Measurements from ENCODE around the gene FBLN7.
"Not testable (repeated sequence)": the region's sequence is repeated elsewhere in the genome, so short reads cannot be mapped to it uniquely, and the experiment has no call there.

FBLN7 gene

GRCh38 chr2:112138159-112139032, at the start of gene FBLN7:
Gene FBLN7, plus strand, starts transcription at chr2:112138385. Its CDS starts 271 bp downstream, at chr2:112138656.
- peak; percentile 36 for DNase-seq

- no peak for DNase-seq
Measured at GRCh38 chr2:112089375-112089774, 48.8 kb upstream of the FBLN7 start.

GRCh38 chr2:112092286-112093041, 45.7 kb upstream of the FBLN7 start:
- DNase-seq: no peak

GRCh38 chr2:112093216-112093615, 45.0 kb upstream of the FBLN7 start:
- peak; percentile 49 for DNase-seq

GRCh38 chr2:112095681-112096080, 42.5 kb upstream of the FBLN7 start:
- no peak for DNase-seq

- no peak for DNase-seq
Measured at GRCh38 chr2:112096098-112096497, 42.1 kb upstream of the FBLN7 start.

GRCh38 chr2:112108178-112108832, 29.9 kb upstream of the FBLN7 start:
- DNase-seq: no peak

- DNase-seq: no peak
Measured at GRCh38 chr2:112109278-112109677, 28.9 kb upstream of the FBLN7 start.

- DNase-seq: no peak
Measured at GRCh38 chr2:112110966-112111365, 27.2 kb upstream of the FBLN7 start.

- DNase-seq: not testable (repeated sequence)
Measured at GRCh38 chr2:112113354-112113753, 24.8 kb upstream of the FBLN7 start.

GRCh38 chr2:112118148-112118547, 20.0 kb upstream of the FBLN7 start:
- peak; percentile 32 for DNase-seq

GRCh38 chr2:112121682-112122254, 16.4 kb upstream of the FBLN7 start:
- peak; percentile 65 for DNase-seq

GRCh38 chr2:112129060-112129459, 9.1 kb upstream of the FBLN7 start:
- DNase-seq: no peak

GRCh38 chr2:112133344-112133743, 4.8 kb upstream of the FBLN7 start:
- no peak for DNase-seq

- no peak for DNase-seq
Measured at GRCh38 chr2:112134120-112134519, 4.1 kb upstream of the FBLN7 start.

- DNase-seq: no peak
Measured at GRCh38 chr2:112136096-112136495, 2.1 kb upstream of the FBLN7 start.

GRCh38 chr2:112137516-112138158, 548 bp upstream of the FBLN7 start:
- DNase-seq: no peak

GRCh38 chr2:112139033-112139614, 939 bp downstream of the FBLN7 start:
- DNase-seq: not testable (repeated sequence)

GRCh38 chr2:112139661-112140204, 1.5 kb downstream of the FBLN7 start:
- DNase-seq: not testable (repeated sequence)

- no peak for DNase-seq
Measured at GRCh38 chr2:112140205-112140802, 2.1 kb downstream of the FBLN7 start.

GRCh38 chr2:112140899-112141625, 2.9 kb downstream of the FBLN7 start:
- DNase-seq: no peak
